ENCODE measurements around the gene RBM27.

RBM27 gene

DNA sequence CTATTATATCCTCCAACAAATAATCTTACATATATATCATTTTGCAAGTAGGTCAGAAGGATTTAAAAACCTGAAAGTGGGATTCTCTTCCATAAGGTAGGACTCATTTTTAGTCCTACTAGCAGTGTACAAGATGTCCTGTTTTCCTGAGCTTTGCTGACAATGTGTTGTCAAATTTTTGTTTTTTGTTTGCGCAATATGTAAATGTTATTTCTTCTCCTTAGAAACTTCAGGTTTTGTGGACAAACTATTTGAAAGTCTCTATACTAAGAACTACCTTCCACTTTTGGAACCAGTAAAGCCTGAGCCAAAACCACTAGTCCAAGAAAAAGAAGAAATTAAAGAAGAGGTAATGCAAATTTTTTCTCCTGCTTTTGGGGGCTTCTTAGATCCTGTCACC lies 19.8 kb downstream of the RBM27 start:
- Histone ChIP-seq H4K20me1 (peaks cover 55% of the 10 kb centered on the region), H3K36me3 (peaks cover 80% of the 10 kb centered on the region), H3K9me3 (no peaks in the 10 kb centered on the region), H3K4me1 (0 out of 2 replicates have a peak, but pooled peaks cover 4% of the 10 kb centered on the region), H3K9ac (no peak overlapping the region), H3K27me3 (no peaks in the 10 kb centered on the region), H3K4me2 (no peak overlapping the region), H3K4me3 (no peak overlapping the region), H3K27ac (no peak overlapping the region)
- TF ChIP-seq Cebpa-rat (IDR thresholded peaks at IDR 0.05) = no peak; the same call in 1 of the 2 replicates

DNA sequence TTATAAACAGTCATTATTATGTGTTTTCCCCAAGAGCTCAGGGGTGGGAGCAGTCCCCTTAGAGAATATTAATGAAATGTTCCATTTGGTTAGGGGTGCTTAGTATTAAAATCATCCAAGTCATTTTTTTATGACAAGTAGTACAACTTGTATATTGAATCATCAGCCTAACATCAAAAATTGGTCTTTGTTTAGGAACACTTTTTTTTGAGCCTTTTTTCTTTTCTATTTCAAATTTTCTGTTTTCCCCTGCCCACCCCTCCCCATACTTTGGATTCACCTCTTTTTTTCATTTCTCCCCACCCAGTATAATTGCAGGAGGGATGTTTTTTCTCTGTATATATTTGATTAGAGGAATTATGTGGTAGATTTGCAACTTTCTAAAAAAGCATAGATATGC lies 25.8 kb downstream of the RBM27 start:
- Histone ChIP-seq H3K9ac (no peak overlapping the region), H3K4me1 (no peaks in the 10 kb centered on the region), H3K4me2 (no peak overlapping the region), H3K27me3 (no peaks in the 10 kb centered on the region), H3K27ac (no peak overlapping the region), H3K4me3 (no peak overlapping the region), H3K36me3 (peaks cover 94% of the 10 kb centered on the region), H4K20me1 (peaks cover 31% of the 10 kb centered on the region), H3K9me3 (no peaks in the 10 kb centered on the region)
- no peak for TF ChIP-seq Cebpa-rat (IDR thresholded peaks at IDR 0.05)

DNA sequence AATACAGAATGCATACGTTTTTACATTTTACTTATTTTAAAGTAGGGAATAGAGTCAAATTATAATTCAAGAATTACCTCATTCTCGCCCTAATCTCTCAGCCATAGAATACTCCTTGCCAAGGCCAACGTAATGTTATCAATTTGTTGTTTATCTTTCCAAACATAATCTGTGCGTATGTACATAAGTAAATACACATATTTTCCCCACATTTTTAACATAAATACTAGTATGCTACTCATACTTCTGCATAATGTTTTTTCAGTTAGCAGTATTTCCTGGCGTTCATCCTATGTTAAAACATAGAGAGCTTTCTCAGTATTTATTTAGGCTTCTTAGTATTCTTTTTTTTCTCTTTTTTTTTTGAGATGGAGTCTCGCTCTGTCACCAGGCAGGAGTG lies 28.8 kb downstream of the RBM27 start:
- H4K20me1 ChIP-seq = peaks cover 28% of the 10 kb centered on the region; the same call in 1 of the 2 replicates
- H3K27me3 ChIP-seq = no peaks in the 10 kb centered on the region
- H3K27ac ChIP-seq = no peak overlapping the region
- H3K9ac ChIP-seq = no peak overlapping the region
- no peak for TF ChIP-seq Cebpa-rat (IDR thresholded peaks at IDR 0.05)
- H3K4me1 ChIP-seq = no peaks in the 10 kb centered on the region
- no peak overlapping the region for H3K4me3 ChIP-seq
- peaks cover 91% of the 10 kb centered on the region for H3K36me3 ChIP-seq
- H3K9me3 ChIP-seq = no peaks in the 10 kb centered on the region
- H3K4me2 ChIP-seq = no peak overlapping the region

GRCh38 chr5:146233441-146233840 lies 30.0 kb downstream of the RBM27 start:
- no peaks in the 10 kb centered on the region for H3K4me1 ChIP-seq
- H3K9me3 ChIP-seq = no peaks in the 10 kb centered on the region
- H4K20me1 ChIP-seq = peaks cover 19% of the 10 kb centered on the region; the same call in 1 of the 2 replicates
- no peak overlapping the region for H3K9ac ChIP-seq
- peaks cover 95% of the 10 kb centered on the region for H3K36me3 ChIP-seq
- H3K4me3 ChIP-seq = no peak overlapping the region
- no peak for TF ChIP-seq Cebpa-rat (IDR thresholded peaks at IDR 0.05)
- no peak overlapping the region for H3K27ac ChIP-seq
- no peak overlapping the region for H3K4me2 ChIP-seq
- H3K27me3 ChIP-seq = no peaks in the 10 kb centered on the region

DNA sequence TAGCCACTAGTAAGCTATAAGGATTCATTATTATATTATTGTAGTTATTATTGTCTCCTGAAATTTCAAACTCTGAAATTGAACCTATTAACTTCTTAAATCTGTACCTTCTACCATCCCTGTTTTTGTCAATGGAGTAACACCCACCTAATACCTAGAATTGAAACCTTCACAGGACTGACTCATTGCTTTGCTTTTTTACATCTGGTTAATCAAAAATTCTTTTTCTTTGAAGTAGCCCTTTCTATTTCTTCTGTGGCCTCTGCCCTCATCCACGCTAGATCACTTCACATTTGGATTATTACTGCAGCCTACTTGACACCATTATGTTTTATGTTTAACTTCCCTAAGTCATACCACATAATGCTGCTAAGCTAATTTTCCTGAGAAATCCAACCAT lies 35.6 kb downstream of the RBM27 start:
- Histone ChIP-seq H3K36me3 (peaks cover 86% of the 10 kb centered on the region), H4K20me1 (peaks cover 13% of the 10 kb centered on the region; the same call in 1 of the 2 replicates), H3K4me1 (no peaks in the 10 kb centered on the region), H3K9ac (no peak overlapping the region), H3K4me2 (no peak overlapping the region), H3K27me3 (no peaks in the 10 kb centered on the region), H3K4me3 (no peak overlapping the region), H3K9me3 (no peaks in the 10 kb centered on the region), H3K27ac (no peak overlapping the region)
- TF ChIP-seq Cebpa-rat (IDR thresholded peaks at IDR 0.05) = no peak

- no peak overlapping the region for H3K4me2 ChIP-seq
- no peak overlapping the region for H3K9ac ChIP-seq
- H4K20me1 ChIP-seq = peaks cover 4% of the 10 kb centered on the region; the same call in 1 of the 2 replicates
- no peaks in the 10 kb centered on the region for H3K4me1 ChIP-seq
- no peak overlapping the region for H3K27ac ChIP-seq
- no peaks in the 10 kb centered on the region for H3K9me3 ChIP-seq
- TF ChIP-seq Cebpa-rat (IDR thresholded peaks at IDR 0.05) = no peak
- no peaks in the 10 kb centered on the region for H3K27me3 ChIP-seq
- no peak overlapping the region for H3K4me3 ChIP-seq
- peaks cover 86% of the 10 kb centered on the region for H3K36me3 ChIP-seq
These were observed 37.5 kb downstream of the RBM27 start for GRCh38 chr5:146240951-146241350.

DNA sequence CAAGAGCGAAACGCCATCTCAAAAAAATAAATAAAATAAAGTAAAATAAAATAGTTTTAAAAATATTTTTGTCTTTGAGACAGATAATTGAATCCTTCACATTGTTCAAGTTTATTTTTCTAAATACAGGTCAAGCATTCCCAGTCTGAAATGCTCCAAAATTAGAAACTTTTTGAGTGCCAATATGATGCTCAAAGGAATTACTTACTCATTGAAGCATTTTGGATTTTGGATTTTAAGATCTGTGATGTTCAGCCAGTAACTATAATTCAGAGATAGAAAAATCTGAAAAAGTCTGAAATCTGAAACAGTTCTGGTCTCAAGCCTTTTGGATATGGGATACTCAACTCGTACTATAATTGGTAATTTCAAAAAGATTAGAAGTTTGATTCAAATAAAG lies 39.8 kb downstream of the RBM27 start:
- no peak overlapping the region for H3K4me3 ChIP-seq

DNA sequence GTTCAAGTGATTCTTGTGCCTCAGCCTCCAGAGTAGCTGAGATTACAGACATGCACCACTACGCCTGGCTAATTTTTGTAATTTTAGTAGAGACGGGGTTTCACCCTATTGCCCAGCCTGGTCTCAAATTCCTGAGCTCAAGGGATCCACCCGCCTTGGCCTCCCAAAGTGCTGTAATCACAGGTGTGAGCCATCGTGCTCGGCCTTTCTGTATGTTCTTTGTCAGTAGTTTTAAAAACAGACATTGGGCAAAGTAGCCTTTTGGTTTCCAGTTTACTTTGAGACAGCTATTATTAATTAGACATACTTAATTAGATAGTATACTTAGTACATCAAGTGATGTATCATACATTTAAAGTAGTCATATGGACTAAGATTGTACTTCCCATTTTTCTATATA lies 45.2 kb downstream of the RBM27 start:
- Histone ChIP-seq H3K4me2 (no peak overlapping the region), H4K20me1 (peaks cover 36% of the 10 kb centered on the region), H3K9me3 (no peaks in the 10 kb centered on the region), H3K36me3 (peaks cover 64% of the 10 kb centered on the region), H3K4me3 (no peak overlapping the region), H3K27ac (no peak overlapping the region), H3K9ac (no peak overlapping the region), H3K27me3 (no peaks in the 10 kb centered on the region), H3K4me1 (peaks cover 5% of the 10 kb centered on the region; the same call in 1 of the 2 replicates)
- TF ChIP-seq Cebpa-rat (IDR thresholded peaks at IDR 0.05) = no peak

More for the DNA sequence above, 39.8 kb downstream of the RBM27 start:
- no peak overlapping the region for H3K4me2 ChIP-seq
- peaks cover 9% of the 10 kb centered on the region for H4K20me1 ChIP-seq
- H3K4me1 ChIP-seq = no peaks in the 10 kb centered on the region
- H3K27me3 ChIP-seq = no peaks in the 10 kb centered on the region
- no peak for TF ChIP-seq Cebpa-rat (IDR thresholded peaks at IDR 0.05)
- no peaks in the 10 kb centered on the region for H3K9me3 ChIP-seq
- peaks cover 74% of the 10 kb centered on the region for H3K36me3 ChIP-seq
- H3K9ac ChIP-seq = no peak overlapping the region
- no peak overlapping the region for H3K27ac ChIP-seq

DNA sequence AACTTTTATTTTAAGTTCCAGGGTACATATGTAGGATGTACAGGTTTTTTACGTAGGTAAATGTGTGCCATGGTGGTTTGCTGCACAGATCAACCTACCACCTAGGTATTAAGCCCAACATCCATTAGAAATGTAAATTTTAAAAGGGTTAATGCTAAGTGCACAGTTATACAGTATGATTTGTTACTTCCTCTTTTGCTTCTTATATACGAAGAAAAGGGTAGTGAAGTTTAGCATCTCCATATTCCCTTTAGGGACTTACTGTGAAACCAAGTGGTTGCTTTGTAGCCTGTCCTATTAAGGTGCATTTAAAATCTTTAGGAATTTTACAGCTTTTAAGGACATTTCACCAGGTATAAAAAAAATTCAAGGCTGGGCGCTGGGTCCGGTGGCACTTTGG lies 46.4 kb downstream of the RBM27 start:
- no peaks in the 10 kb centered on the region for H3K9me3 ChIP-seq
- no peak for TF ChIP-seq Cebpa-rat (IDR thresholded peaks at IDR 0.05)
- no peaks in the 10 kb centered on the region for H3K27me3 ChIP-seq
- H3K9ac ChIP-seq = no peak overlapping the region
- H3K4me3 ChIP-seq = no peak overlapping the region
- peaks cover 5% of the 10 kb centered on the region; the same call in 1 of the 2 replicates for H3K4me1 ChIP-seq
- H3K4me2 ChIP-seq = no peak overlapping the region
- no peak overlapping the region for H3K27ac ChIP-seq
- peaks cover 66% of the 10 kb centered on the region for H3K36me3 ChIP-seq
- peaks cover 36% of the 10 kb centered on the region for H4K20me1 ChIP-seq

Data from BLaER1 (cell line).